Hepatocyte (in vitro differentiated cells): Measurements from ENCODE around the gene PSMG4. TPM values are rescaled to one million over a fixed set of nuclear protein-coding genes. Genes with fewer than 3 reads are reported as not detected.

ENCODE experiments used
- DNase-seq: peaks from one replicate; pipeline ENCODE4 v3.0.0-alpha.2; 2016; ENCODE audit warnings: low spot score
- H2AFZ ChIP-seq: fragments of 200-600 bp; sonication (generic); 2 replicates; pipeline ENCODE4 v1.6.0; 2016; ENCODE audit warnings: antibody characterized with exemption, mild to moderate bottlenecking
- H3K27ac ChIP-seq: fragments of 200-600 bp; sonication (generic); 2 replicates; pipeline ENCODE4 v1.5.1; 2016; ENCODE audit warnings: mild to moderate bottlenecking
- H3K27me3 ChIP-seq: fragments of 200-600 bp; sonication (generic); 2 replicates; pipeline ENCODE4 v1.6.1; 2016
- H3K36me3 ChIP-seq: fragments of 200-600 bp; sonication (generic); replicated peaks from 2 replicates; pipeline ENCODE4 v1.5.1; 2016; ENCODE audit warnings: low read depth; ENCODE audit not compliant: insufficient read depth
- H3K4me1 ChIP-seq: fragments of 200-600 bp; sonication (generic); 2 replicates; pipeline ENCODE4 v1.5.1; 2016; ENCODE audit warnings: mild to moderate bottlenecking, moderate library complexity; ENCODE audit not compliant: insufficient read depth
- H3K4me2 ChIP-seq: fragments of 200-600 bp; sonication (generic); 2 replicates; pipeline ENCODE4 v1.6.0; 2016
- H3K4me3 ChIP-seq: fragments of 200-600 bp; sonication (generic); 2 replicates; pipeline ENCODE4 v1.5.1; 2016; ENCODE audit warnings: mild to moderate bottlenecking
- H3K79me2 ChIP-seq: fragments of 200-600 bp; sonication (generic); 2 replicates; pipeline ENCODE4 v1.6.0; 2017; ENCODE audit warnings: mild to moderate bottlenecking
- H3K9me2 ChIP-seq: fragments of 200-600 bp; sonication (generic); replicated peaks from 2 replicates; pipeline ENCODE4 v1.6.0; 2017; ENCODE audit warnings: mild to moderate bottlenecking; ENCODE audit not compliant: insufficient read depth
- H3K9me3 ChIP-seq: fragments of 200-600 bp; sonication (generic); 2 replicates; pipeline ENCODE4 v1.5.1; 2016; ENCODE audit warnings: low read depth, mild to moderate bottlenecking
- H4K20me1 ChIP-seq: fragments of 200-600 bp; sonication (generic); 2 replicates; pipeline ENCODE4 v1.6.0; 2016; ENCODE audit warnings: mild to moderate bottlenecking; ENCODE audit not compliant: insufficient read depth, poor library complexity, severe bottlenecking
- EZH2 ChIP-seq: fragments of 200-600 bp; sonication (generic); IDR thresholded peaks from 2 replicates; pipeline ENCODE4 v1.6.1; 2016; ENCODE audit warnings: antibody characterized with exemption, mild to moderate bottlenecking, borderline replicate concordance
- EZH2phosphoT487 ChIP-seq: fragments of 200-600 bp; sonication (generic); IDR thresholded peaks from one replicate; pipeline ENCODE4 v1.6.1; 2018; ENCODE audit warnings: antibody characterized with exemption, mild to moderate bottlenecking, low read depth, moderate library complexity; ENCODE audit not compliant: unreplicated experiment, severe bottlenecking
- WGBS: methylation state at CpG from one replicate; pipeline ENCODE4 v1.1.6; 2016; ENCODE audit warnings: low lambda C conversion rate; ENCODE audit errors: missing lambda C conversion rate; 5-methylcytosine and 5-hydroxymethylcytosine counted together
- polyA plus RNA-seq: library from polyadenylated mRNA; unstranded; fragments of >200 nt; fragmentation: Nextera tagmentation; extraction: Ambion mirVana; gene quantifications from 2 replicates; pipeline ENCODE4 v1.2.1, GENCODE V29; 2016
- total RNA-seq: library from RNA; depleted of rRNA; stranded (reverse); fragments of >200 nt; gene quantifications from 2 replicates; pipeline ENCODE4 v1.2.3, GENCODE V29; 2014
- TF ChIP-seq, protein P1 (sequence below): fragments of 200-600 bp; sonication (generic); IDR thresholded peaks from 2 replicates; pipeline ENCODE4 v1.5.1; 2016; ENCODE audit warnings: antibody characterized with exemption, mild to moderate bottlenecking; ENCODE audit not compliant: poor library complexity

Gene PSMG4
- total and polyA plus RNA-seq, 2 experiments from 2014 or later: 15.5 to 26.4 TPM

DNA sequence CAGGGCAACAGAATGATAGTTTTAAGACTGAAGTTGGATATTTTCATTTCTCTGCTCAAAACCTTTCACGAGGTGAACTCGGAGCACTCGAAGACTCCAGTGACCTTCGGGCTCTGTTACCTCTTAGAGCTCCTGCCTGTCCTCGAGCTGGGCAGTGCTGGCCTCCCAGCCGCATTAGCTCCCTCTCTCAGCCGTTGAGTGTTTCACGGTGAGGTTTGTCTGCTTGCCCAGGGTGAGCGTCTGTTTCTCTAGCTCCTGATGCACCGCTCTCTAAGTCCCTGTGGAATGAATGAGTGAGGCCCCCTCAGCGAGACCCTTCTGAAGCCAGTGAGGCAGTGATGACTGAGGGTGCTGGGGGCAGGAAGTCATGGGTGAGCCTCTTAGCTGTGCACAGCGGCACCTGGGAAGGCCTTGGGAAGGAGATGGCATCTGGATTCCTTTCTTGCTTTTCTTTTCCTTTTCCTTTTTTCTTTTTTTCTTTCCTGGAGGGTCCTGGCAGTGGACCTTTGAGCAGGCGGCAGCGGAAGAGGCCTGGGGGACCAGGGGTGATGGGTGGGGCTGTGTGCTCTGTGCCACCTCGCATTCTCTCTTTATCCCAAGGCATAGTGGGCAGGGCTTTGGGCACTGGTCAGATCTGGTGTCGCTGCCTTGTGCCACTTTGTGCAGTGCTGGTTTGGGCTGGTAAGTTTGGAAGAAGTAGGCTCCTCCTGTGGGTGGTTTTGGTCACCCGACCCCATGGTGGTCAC is 2.2 kb downstream of the PSMG4 start:
- no peak overlapping the region for H3K27ac ChIP-seq
- H3K9me2 ChIP-seq: no peaks in the 10 kb centered on the region
- TF ChIP-seq EZH2 (no peak), EZH2phosphoT487 (no peak)
- TF ChIP-seq, protein P1, sequence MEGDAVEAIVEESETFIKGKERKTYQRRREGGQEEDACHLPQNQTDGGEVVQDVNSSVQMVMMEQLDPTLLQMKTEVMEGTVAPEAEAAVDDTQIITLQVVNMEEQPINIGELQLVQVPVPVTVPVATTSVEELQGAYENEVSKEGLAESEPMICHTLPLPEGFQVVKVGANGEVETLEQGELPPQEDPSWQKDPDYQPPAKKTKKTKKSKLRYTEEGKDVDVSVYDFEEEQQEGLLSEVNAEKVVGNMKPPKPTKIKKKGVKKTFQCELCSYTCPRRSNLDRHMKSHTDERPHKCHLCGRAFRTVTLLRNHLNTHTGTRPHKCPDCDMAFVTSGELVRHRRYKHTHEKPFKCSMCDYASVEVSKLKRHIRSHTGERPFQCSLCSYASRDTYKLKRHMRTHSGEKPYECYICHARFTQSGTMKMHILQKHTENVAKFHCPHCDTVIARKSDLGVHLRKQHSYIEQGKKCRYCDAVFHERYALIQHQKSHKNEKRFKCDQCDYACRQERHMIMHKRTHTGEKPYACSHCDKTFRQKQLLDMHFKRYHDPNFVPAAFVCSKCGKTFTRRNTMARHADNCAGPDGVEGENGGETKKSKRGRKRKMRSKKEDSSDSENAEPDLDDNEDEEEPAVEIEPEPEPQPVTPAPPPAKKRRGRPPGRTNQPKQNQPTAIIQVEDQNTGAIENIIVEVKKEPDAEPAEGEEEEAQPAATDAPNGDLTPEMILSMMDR: no peak
- no peaks in the 10 kb centered on the region for H3K9me3 ChIP-seq
- no peak overlapping the region for H2AFZ ChIP-seq
- H3K27me3 ChIP-seq: no peaks in the 10 kb centered on the region
- peak overlapping the region; percentile 81 for H3K4me2 ChIP-seq
- H4K20me1 ChIP-seq: no peaks in the 10 kb centered on the region
- H3K4me3 ChIP-seq: no peak overlapping the region
- DNase-seq: no peak
- 71% methylated on average over 17 of the region's 17 CpGs for WGBS
- no peaks in the 10 kb centered on the region for H3K36me3 ChIP-seq
- peaks cover 10% of the 10 kb centered on the region for H3K4me1 ChIP-seq
- peaks cover 40% of the 10 kb centered on the region for H3K79me2 ChIP-seq

DNA sequence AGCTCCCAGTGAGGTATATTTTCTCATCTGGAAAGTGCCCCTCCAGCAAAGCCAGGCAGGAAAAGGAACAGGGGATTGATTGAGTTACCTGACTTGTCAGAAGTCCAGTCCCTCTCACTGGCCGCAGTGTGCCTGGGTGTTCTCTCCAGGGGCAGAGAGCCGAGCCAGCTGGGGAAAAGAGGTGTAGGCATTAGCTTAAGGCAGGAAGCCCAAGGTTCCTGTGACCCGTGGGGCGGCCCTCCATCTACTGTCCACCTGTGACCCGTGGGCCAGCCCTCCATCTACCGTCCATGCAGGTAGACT is 2.7 kb downstream of the PSMG4 start:
- H3K9me3 ChIP-seq: no peaks in the 10 kb centered on the region
- H3K27ac ChIP-seq: no peak overlapping the region
- no peak overlapping the region for H2AFZ ChIP-seq
- H4K20me1 ChIP-seq: no peaks in the 10 kb centered on the region
- peaks cover 10% of the 10 kb centered on the region for H3K4me1 ChIP-seq
- H3K4me2 ChIP-seq: no peak overlapping the region
- no peaks in the 10 kb centered on the region for H3K27me3 ChIP-seq
- WGBS: 61% methylated on average over 6 of the region's 6 CpGs
- DNase-seq: no peak
- no peak overlapping the region for H3K4me3 ChIP-seq
- no peaks in the 10 kb centered on the region for H3K36me3 ChIP-seq
- TF ChIP-seq EZH2 (no peak), EZH2phosphoT487 (no peak)
- TF ChIP-seq, protein P1: no peak
- H3K79me2 ChIP-seq: peaks cover 40% of the 10 kb centered on the region
- H3K9me2 ChIP-seq: no peaks in the 10 kb centered on the region

- no peaks in the 10 kb centered on the region for H3K27me3 ChIP-seq
- no peak for DNase-seq
- no peak overlapping the region for H3K4me2 ChIP-seq
- peaks cover 40% of the 10 kb centered on the region for H3K79me2 ChIP-seq
- H3K36me3 ChIP-seq: no peaks in the 10 kb centered on the region
- no peaks in the 10 kb centered on the region for H4K20me1 ChIP-seq
- WGBS: 71% methylated on average over 8 of the region's 8 CpGs
- H3K9me3 ChIP-seq: no peaks in the 10 kb centered on the region
- no peaks in the 10 kb centered on the region for H3K9me2 ChIP-seq
- H3K4me1 ChIP-seq: peaks cover 10% of the 10 kb centered on the region
- no peak overlapping the region for H2AFZ ChIP-seq
- no peak overlapping the region for H3K4me3 ChIP-seq
- no peak overlapping the region for H3K27ac ChIP-seq
- TF ChIP-seq, protein P1: no peak
- no peak for TF ChIP-seq EZH2
- TF ChIP-seq EZH2phosphoT487: no peak
These were observed 3.2 kb downstream of the PSMG4 start for GRCh38 chr6:3261921-3262320.

DNA sequence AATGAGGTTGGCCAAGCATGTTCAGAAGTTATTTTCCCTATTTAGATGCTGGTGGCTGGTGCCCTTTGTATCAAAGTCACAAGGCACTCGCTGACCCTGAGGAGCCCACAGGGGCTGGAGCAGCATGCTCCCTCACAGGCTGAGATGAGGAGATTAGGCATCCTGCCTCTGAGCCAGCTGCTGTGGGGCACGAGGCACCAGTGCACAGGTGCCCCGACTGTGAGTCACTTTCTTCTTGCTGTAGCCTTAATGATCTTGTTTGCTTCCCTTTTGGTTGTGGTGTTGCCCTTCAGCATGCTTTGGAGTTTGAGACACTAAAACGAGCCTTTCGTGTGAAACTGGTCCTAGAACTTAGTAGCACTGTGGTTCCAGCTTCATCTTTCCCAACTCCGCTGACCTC is 4.3 kb downstream of the PSMG4 start:
- 91% methylated on average over 6 of the region's 6 CpGs for WGBS
- H3K36me3 ChIP-seq: no peaks in the 10 kb centered on the region
- no peaks in the 10 kb centered on the region for H4K20me1 ChIP-seq
- TF ChIP-seq EZH2: no peak
- TF ChIP-seq EZH2phosphoT487: no peak
- TF ChIP-seq, protein P1: no peak
- DNase-seq: no peak
- H3K9me2 ChIP-seq: no peaks in the 10 kb centered on the region
- peaks cover 10% of the 10 kb centered on the region for H3K4me1 ChIP-seq
- no peak overlapping the region for H2AFZ ChIP-seq
- no peak overlapping the region for H3K4me2 ChIP-seq
- no peak overlapping the region for H3K4me3 ChIP-seq
- no peaks in the 10 kb centered on the region for H3K9me3 ChIP-seq
- H3K79me2 ChIP-seq: peaks cover 45% of the 10 kb centered on the region
- no peak overlapping the region for H3K27ac ChIP-seq
- H3K27me3 ChIP-seq: no peaks in the 10 kb centered on the region
